ELF-1 (cell line): ENCODE data around the gene OSBPL8.

Experiments
- DNase-seq: peaks from one replicate; pipeline ENCODE4 v3.0.0-alpha.2; 2016; ENCODE audit warnings: low read depth, low spot score

OSBPL8 gene

GRCh38 chr12:76470028-76470939 is 89.3 kb downstream of the OSBPL8 start:
- no peak for DNase-seq

DNA sequence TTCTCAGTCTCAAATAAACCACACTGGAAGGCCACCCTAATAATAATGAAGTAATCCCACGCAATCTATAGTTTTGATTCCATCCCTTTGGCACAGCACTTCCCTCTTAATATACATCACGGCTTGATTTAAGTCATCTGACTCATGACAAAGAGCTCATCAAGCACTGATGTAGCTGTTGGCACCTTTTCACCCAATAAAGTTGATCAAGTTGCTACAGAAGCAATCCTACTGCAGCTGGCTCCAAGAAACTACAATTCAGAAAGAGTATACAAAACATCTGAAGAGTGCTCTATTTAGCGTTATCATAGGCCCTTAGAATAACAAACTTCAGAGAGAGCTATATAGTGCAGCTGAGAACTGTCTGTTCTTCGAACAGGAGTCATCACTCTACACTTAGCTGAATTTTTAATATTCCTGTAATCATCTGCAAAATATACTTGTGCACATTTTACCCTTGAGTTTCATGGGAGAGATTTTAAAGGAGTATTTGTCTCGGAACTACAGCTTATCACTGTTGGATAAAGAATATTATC is 94.9 kb downstream of the OSBPL8 start:
- DNase-seq: no peak

DNA sequence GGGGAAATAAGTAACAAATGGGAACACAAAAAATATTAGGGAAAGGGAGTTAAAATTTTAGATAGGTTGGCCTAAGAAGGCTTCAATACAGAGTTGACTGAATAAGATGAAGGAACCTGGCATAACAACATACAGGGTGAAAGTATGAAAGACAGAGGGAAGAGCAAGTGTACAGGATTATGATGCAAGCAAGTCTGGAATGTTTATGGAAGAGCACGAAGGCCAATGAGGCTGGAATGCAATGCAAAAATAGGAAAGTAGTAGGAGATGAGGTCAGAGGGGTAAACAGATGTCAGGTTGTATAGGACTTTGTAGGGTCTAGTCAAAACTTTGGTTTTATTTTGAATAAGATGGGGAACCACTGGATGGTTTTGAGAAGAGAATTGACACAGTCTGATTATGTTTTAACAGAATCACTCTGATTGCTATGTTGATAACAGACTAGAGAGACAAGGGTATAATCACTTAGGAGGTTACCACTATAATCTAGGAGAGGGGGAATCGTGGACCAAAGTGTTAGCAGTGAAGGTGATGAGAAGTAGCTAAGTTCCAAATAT is 96.8 kb downstream of the OSBPL8 start:
- no peak for DNase-seq

DNA sequence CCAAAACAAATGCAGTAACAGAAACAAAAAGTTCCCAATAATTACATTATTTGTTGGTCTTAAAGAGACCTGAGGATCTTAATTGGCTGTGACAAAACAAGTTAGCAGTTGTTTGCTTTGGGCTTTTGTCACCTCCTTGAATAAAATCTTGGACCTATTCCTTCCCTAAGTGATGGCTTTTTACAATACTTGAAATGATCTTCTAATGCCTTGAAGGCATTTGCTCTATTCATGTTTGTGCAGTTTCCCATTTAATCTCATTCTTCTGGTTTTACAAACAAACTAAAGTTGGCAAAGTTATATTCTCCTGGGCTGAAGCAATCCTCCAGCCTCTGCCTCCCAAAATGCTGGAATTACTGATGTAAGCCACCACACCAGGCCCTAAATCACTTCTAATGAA is 98.8 kb downstream of the OSBPL8 start:
- no peak for DNase-seq

- DNase-seq: no peak
These were observed 101.8 kb downstream of the OSBPL8 start for GRCh38 chr12:76457818-76458217.

- DNase-seq: no peak
These were observed 102.6 kb downstream of the OSBPL8 start for GRCh38 chr12:76457010-76457409.

DNA sequence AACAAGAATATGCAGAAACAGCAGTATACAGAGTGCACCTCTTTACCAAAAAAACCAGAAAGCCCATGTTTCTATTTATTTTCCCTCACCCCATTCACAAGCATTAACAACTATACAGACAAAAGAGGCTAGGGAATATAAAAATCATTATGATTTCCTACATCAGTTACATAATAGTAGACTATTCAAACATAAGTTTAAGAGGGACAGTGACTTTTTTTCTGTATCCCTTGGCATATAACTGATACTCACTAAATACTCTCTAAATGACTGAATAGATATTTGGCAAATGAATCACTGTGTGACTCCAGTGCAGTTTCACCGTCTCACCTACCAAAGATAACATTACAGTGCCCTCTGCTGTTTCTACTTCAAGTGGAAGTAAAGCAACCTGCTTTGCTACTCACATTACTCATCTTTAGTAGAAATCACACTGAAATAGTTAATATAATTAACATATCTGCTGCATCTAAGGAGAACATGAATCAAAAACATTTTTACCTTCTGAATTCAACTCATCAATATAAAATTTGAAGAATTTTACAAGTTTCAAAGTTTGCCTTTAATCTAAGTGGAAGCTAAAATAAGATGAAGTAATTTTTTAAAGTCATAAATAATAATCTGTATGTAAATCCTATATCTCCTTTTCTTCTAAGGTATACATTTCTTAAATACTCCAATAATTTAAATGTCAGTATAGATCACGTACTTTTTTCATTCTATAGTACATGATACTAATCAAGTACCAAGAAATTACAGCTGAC is 103.8 kb downstream of the OSBPL8 start:
- DNase-seq: no peak

- DNase-seq: no peak
These were observed 108.0 kb downstream of the OSBPL8 start for GRCh38 chr12:76451528-76451927.

DNA sequence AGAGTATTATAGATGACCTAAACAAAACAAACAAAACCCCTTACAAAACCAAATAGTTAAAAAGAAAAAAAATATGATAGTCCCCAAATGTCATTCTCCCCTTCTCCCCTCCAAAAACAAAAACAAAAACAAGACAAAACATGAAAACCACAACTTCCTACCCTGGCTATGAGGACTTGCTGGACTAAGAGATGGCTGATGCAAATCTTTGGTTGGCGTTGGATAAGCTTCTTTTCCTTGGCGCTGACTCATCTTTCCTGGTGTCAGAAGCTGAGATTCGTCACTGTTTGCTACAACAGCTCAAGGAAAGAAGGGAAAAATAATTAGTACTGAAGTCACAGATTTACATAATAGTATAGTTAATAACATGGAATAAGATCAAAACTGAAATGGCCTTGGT is 108.9 kb downstream of the OSBPL8 start:
- DNase-seq: peak; percentile 6

DNA sequence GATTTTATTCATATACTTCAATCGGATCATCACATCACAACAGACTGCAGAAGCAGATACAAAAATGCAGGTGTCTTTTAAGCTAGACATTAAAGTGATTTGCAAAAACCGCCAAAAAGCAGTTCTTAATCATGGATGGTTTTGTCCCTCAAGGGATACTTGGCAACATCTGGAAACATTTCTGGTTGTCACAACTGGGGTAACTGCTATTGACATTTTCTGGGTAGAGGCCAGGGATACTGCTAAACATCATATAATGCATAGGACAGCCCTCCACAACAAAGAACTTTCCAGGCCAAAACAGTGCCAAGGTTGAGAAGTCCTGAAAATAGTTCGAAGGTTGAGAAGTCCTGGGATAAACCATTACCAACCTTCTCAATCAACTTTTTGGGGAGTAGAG is 109.6 kb downstream of the OSBPL8 start:
- no peak for DNase-seq

GRCh38 chr12:76449583-76449982 is 110.0 kb downstream of the OSBPL8 start:
- no peak for DNase-seq

GRCh38 chr12:76449016-76449415 is 110.6 kb downstream of the OSBPL8 start:
- no peak for DNase-seq

DNA sequence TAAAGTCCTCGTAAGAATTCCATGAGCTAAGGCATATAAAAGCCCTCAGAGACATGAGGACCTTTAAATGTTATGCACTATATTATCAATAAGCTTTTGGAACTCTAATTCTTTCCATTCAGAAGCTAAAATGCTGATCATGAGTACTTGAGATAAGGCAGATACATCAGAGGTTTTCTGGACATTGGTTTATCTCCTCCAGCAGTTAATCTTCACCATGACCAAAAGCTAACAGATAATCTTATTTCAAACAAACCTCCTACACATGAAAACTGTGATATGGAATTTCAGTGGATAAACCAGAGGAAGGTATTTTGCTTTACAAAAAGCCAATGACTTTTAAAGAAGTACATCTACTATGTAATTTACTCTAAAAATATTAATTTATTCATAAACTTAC is 113.5 kb downstream of the OSBPL8 start:
- DNase-seq: no peak

- DNase-seq: no peak
These were observed 114.1 kb downstream of the OSBPL8 start for GRCh38 chr12:76445462-76445861.

- DNase-seq: no peak
These were observed 115.1 kb downstream of the OSBPL8 start for GRCh38 chr12:76444408-76444984.

DNA sequence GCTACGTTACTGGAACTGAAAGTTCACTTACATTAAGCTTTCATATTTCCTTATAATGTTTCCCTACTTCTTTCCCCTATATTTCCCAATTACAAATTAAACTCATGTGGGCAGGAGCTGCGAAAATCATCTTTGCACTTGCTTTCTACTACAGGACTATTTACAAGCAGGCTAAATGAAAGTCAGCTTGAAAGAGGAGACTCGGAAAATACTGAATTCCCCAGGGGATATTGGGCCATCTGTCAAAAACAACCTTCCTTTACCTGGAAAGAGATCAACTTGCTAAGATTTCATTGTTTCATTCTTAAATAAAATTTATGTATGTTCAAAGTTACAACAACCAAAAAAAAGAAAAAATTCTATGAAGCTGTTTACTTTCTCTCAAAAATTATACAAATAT is 118.6 kb downstream of the OSBPL8 start:
- no peak for DNase-seq

DNA sequence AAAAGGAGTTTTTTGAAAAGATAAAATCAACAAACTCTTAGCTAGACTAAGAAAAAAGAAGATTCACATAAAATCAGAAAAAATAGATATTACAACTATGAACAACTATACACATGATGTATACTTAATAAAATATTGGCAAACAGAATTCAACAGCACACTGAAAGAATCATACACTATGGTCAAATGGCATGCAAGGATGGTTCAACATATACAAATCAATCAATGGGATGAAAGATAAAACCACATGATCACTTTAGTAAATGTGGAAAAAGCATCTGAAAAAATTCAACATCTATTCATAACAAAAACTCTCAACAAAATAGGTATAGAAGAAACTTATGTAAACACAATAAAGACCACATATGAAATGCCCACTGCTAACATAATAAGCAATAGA is 126.8 kb downstream of the OSBPL8 start:
- no peak for DNase-seq

DNA sequence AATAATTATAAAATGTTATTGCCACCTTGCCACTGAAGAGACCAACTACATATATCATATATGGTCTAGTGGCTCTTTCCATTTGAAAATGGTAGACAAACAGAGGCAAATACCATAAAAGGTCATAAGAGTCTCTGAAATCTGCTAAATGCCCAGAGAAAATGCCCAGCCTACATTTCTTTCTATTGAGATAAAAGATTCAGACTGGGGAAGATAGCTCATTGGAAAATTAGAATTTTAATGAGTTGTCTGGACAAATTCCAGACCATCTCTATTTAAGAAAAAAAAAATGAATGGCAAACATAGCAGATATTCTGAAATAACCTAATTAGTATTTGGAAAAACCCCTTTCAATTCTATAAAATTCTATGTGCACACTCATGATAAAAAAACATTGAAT is 131.5 kb downstream of the OSBPL8 start:
- no peak for DNase-seq

DNA sequence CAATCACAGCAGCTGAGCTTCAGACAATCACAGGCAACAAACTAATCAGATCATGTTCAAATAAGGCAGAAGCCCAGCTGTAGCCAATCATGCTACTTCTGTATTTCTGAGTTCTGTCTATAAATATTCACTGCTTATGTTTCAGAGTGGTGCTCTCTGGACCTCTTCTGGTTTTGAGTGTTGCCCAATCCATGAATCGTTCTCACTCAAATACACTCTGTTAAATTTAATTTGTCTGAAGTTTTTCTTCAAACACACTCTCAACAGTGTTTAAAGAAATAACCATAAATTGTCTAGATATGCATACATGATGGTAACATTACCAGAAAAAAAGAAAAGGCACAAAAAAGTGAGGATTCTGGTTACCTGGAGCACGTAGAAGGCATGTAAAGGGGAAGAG is 133.4 kb downstream of the OSBPL8 start:
- DNase-seq: no peak

- no peak for DNase-seq
These were observed 134.6 kb downstream of the OSBPL8 start for GRCh38 chr12:76424941-76425340.

GRCh38 chr12:76422543-76423438 is 136.8 kb downstream of the OSBPL8 start:
- no peak for DNase-seq
